Endothelial cell of hepatic sinusoid (primary cell): ENCODE measurements around the gene ACTR1A.

Experiments used
- in situ Hi-C: cut with HindIII; loops from 2 replicates; pipeline ENCODE4 v1.10.0; 2017; ENCODE audit warnings: low sequenced_read_pairs

ACTR1A gene

GRCh38 chr10:102517553-102517952, 15.0 kb upstream of the ACTR1A start:
- in situ Hi-C loops, result loop anchor here (5.0 kb wide), 1 partner anchor 35 kb away; no protein-coding TSS in a partner anchor

DNA sequence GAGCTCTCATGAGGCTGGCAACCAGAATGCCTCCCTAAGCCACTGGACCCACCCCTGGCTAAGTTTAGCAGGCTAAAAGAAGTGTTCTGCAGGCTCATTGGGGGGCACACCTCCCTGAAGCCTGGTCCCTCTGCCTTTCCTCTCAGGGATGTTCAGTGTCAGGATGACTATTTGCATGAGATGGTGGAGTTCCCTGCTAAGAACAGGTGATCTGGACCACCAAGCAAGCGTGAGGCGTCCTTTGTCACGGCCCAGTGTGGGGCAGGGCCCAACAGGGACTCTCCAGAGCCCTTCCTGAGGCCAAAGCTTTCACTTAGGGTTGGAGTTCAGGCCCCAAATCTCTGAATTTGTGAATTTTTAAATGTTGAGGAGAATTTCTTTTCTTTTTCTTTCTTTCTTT, 13.2 kb upstream of the ACTR1A start:
- in situ Hi-C loops, result loop anchor here (5.0 kb wide), 1 partner anchor 33 kb away; no protein-coding TSS in a partner anchor

- in situ Hi-C loops, result loop anchor here (5.0 kb wide), 1 partner anchor 32 kb away; no protein-coding TSS in a partner anchor
Measured at GRCh38 chr10:102514487-102515311, 12.2 kb upstream of the ACTR1A start.

GRCh38 chr10:102511583-102512274, 9.2 kb upstream of the ACTR1A start:
- in situ Hi-C loops, result no loop called here

GRCh38 chr10:102509387-102509786, 6.9 kb upstream of the ACTR1A start:
- in situ Hi-C loops, result loop anchor here (5.0 to 10.0 kb wide), 2 partner anchors 65 to 88 kb away; no protein-coding TSS in a partner anchor

DNA sequence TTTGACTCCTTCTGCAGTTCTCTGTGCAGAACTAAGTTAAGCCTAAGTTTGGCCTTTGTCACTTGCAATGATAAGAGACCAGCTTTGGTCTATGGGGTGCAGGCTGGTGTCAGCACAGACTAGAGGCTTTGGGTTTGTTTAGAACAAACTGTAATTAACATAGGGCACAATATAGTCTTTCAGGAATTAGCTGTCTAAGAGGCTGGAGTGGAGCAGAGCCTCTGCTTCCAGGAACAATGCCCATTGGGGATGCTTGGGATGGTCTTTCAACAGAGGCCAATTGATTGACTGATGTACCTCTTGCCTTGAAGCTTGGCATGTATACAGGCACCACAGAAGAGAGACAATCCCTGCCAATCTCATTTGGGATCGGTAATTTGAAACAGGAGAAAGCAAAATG, 6.0 kb upstream of the ACTR1A start:
- in situ Hi-C loops, result loop anchor here (5.0 to 10.0 kb wide), 2 partner anchors 66 to 89 kb away; no protein-coding TSS in a partner anchor

GRCh38 chr10:102507521-102507920, 5.0 kb upstream of the ACTR1A start:
- in situ Hi-C loops, result loop anchor here (5.0 to 10.0 kb wide), 2 partner anchors 67 to 90 kb away; no protein-coding TSS in a partner anchor

GRCh38 chr10:102505462-102506115, 3.1 kb upstream of the ACTR1A start:
- in situ Hi-C loops, result loop anchor here (5.0 to 10.0 kb wide), 2 partner anchors 69 to 92 kb away; no protein-coding TSS in a partner anchor

DNA sequence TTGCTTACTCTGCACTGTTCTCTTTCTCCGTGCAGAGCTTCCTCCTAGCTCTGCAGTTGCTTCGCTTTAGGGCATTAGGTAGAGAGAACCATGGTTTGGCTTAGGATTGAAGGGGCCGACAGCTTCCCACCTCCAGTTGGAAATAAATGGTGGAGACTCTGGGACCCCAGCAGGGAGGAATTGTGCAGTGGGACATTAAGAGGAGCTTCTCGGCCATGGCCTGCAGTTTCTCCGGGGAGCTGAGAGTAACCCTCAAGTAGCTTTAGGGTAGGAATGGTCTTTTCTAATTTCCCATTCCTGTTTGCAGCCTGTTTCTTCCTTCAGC, 2.4 kb upstream of the ACTR1A start:
- in situ Hi-C loops, result loop anchor here (5.0 to 10.0 kb wide), 3 partner anchors 70 to 162 kb away; no protein-coding TSS in a partner anchor

GRCh38 chr10:102504179-102504975, 1.9 kb upstream of the ACTR1A start:
- in situ Hi-C loops, result loop anchor here (5.0 to 10.0 kb wide), 2 partner anchors 70 to 163 kb away; no protein-coding TSS in a partner anchor

GRCh38 chr10:102503264-102504178, 1.0 kb upstream of the ACTR1A start, which contains the start of gene SUFU:
Gene SUFU (plus strand): TSS chr10:102503972. CDS start chr10:102504153, 181 bp downstream.
- in situ Hi-C loops, result loop anchor here (5.0 to 10.0 kb wide), 2 partner anchors 71 to 164 kb away; no protein-coding TSS in a partner anchor

- in situ Hi-C loops, result loop anchor here (5.0 to 10.0 kb wide), 2 partner anchors 73 to 165 kb away; no protein-coding TSS in a partner anchor
Measured at GRCh38 chr10:102502029-102502336, 529 bp downstream of the ACTR1A start.

DNA sequence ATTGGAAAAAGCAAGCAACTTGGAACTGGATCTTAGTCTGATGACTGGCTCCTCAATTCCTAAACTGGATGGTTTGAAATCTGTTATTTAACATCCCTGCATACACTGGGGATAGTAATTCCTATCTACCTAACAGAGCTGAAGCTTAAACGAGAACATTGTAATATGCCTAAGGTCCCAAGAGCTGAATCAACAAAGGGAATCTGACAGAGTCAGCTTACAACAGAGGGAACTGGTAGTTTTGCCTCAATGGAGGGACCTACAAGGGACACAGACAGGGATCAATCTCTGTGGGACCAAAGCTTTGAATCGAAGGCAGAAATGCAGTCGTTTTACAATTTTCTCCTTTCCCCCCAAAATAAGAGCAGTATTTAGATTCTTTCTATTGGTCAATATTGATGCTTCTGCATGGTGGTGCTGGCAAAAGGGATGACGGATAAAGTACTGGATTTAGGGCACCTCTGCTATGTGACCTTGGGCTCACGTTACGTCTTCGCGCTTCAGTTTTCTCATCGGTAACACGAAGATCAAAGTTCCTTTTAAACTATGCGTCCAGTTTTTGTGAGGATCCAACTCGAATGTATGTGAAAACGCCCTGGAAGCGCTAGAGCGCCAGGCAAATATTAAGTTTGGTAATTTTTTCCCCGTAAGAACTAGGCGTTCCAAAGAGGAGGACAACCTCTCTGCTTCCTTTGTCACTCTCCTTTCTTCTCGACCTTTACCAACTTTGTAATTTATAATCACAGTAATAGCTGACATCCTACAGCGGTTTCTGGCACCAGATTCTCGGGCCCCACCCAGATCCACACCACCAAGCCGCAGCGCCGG, 1.1 kb downstream of the ACTR1A start:
- in situ Hi-C loops, result loop anchor here (5.0 to 10.0 kb wide), 2 partner anchors 73 to 166 kb away; no protein-coding TSS in a partner anchor

GRCh38 chr10:102500686-102501085, 1.8 kb downstream of the ACTR1A start:
- in situ Hi-C loops, result loop anchor here (5.0 to 10.0 kb wide), 2 partner anchors 74 to 167 kb away; no protein-coding TSS in a partner anchor

- in situ Hi-C loops, result no loop called here
Measured at GRCh38 chr10:102499356-102499755, 3.2 kb downstream of the ACTR1A start.

DNA sequence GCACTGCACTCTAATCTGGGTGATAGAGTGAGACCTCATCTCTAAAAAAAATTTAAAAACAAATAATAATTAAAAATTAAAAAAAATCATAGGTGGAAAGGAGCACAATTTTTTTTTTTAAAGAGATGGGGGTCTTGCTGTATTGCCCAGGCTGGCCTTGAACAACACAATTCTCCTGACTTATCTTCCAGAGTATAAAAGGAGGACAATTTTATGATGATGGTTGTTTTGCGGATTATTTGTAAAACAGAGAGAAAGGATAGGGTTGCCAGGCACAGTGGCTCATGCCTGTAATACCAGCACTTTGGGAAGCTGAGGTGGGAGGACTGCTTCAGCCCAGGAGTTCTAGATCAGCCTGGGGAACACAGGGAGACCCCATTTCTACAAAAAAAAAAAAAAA, 5.0 kb downstream of the ACTR1A start:
- in situ Hi-C loops, result no loop called here

- in situ Hi-C loops, result no loop called here
Measured at GRCh38 chr10:102493771-102494170, 8.7 kb downstream of the ACTR1A start.

GRCh38 chr10:102492983-102493382, 9.5 kb downstream of the ACTR1A start:
- in situ Hi-C loops, result no loop called here
